Peyer's patch (tissue), 4 donors: Measurements from ENCODE around the gene RAPGEF3. TPM values are rescaled to one million over a fixed set of nuclear protein-coding genes. Genes with fewer than 3 reads are reported as not detected.

ENCODE experiments used
- DNase-seq, 3 donors: peaks; one replicate each; pipeline ENCODE4 v3.0.0-alpha.2; 2017 to 2019
- H3K27ac ChIP-seq, 4 donors: fragments of 200-600 bp; sonication (generic); one replicate each; pipeline ENCODE4 v1.5.1; 2016 to 2019
- H3K27me3 ChIP-seq, 2 donors: fragments of 200-600 bp; sonication (generic); one replicate each; pipeline ENCODE4 v1.5.1; 2019
- H3K36me3 ChIP-seq, 3 donors: fragments of 200-600 bp; sonication (generic); one replicate each; pipeline ENCODE4 v1.5.1; 2016 to 2019
- H3K4me1 ChIP-seq, 4 donors: fragments of 200-600 bp; sonication (generic); one replicate each; pipeline ENCODE4 v1.5.1; 2016 to 2019
- H3K4me3 ChIP-seq, 4 donors: fragments of 200-600 bp; sonication (generic); 1 replicate in 3 of 4; 2 replicates in 1 of 4; pipeline ENCODE4 v1.5.1; 2016 to 2019; ENCODE audit warnings: mild to moderate bottlenecking in 1 of 4
- H3K9me3 ChIP-seq, 4 donors: fragments of 200-600 bp; sonication (generic); one replicate each; pipeline ENCODE4 v1.5.1; 2016 to 2019; ENCODE audit warnings: mild to moderate bottlenecking in 1 of 4
- POLR2A ChIP-seq, 2 donors: fragments of 450-650 bp; IDR thresholded peaks; one replicate each; pipeline ENCODE4 v1.5.1; 2017; ENCODE audit warnings: antibody characterized with exemption in 2 of 2, mild to moderate bottlenecking in 2 of 2, moderate library complexity in 2 of 2
- total RNA-seq, 4 donors: library from RNA; depleted of rRNA; stranded (reverse); fragments of >200 nt; gene quantifications; one replicate each; pipeline ENCODE4 v1.1.0, GENCODE V29; 2016
- TF ChIP-seq, protein P1 (sequence below), 6 experiments: fragments of 450-650 bp in 4 of 6; fragments of 200-600 bp in 2 of 6; sonication (generic) in 1 of 6; IDR thresholded peaks; one replicate each; pipeline ENCODE4 v1.5.1; 2017 to 2019; ENCODE audit warnings: antibody characterized with exemption in 6 of 6, mild to moderate bottlenecking in 3 of 6, moderate library complexity in 1 of 6

Gene RAPGEF3
- total RNA-seq, 4 donors from 2014 or later = 4.9 to 33.0 (median 16.9) TPM

DNA sequence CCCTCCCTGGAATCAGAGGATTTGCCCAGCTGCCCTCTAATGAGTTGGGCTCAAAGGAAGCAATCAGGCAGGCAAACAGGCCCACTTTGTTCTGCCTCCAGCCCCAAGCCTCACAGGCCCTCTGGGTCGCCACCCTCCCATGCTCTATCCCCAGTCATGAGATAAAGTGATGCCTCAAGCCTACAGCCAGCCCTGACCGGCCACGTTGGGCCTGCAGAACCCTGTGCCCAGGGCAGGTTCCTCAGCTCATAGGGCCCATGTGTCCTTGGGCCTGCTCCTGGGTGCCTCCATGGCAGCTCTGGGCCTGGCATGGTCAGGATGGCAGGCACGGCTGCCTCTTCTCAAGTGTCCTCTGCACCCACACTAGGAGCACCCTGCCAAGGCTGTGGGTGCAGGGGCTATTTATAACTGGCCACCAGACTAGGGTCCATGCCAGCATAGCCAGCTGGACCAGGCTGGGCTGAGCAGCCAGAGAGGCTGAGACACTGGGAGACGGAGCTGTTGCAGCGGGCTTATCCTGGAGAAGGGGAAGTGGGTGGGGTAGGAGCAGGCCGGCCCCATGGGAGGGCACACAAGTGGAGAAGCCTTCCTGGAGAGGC, 40.8 kb upstream of the RAPGEF3 start:
- Histone ChIP-seq H3K27ac (peak overlapping the region in 1 of 4 donors; percentile 10), H3K36me3 (peaks cover 0 to 32% (median 0%) of the 10 kb centered on the region in 3 donors), H3K9me3 (no peaks in the 10 kb centered on the region), H3K27me3 (no peaks in the 10 kb centered on the region), H3K4me3 (no peak overlapping the region), H3K4me1 (peaks cover 0 to 58% (median 16%) of the 10 kb centered on the region in 4 donors)
- TF ChIP-seq POLR2A (IDR thresholded peaks at IDR 0.05) = no peak
- TF ChIP-seq, protein P1, sequence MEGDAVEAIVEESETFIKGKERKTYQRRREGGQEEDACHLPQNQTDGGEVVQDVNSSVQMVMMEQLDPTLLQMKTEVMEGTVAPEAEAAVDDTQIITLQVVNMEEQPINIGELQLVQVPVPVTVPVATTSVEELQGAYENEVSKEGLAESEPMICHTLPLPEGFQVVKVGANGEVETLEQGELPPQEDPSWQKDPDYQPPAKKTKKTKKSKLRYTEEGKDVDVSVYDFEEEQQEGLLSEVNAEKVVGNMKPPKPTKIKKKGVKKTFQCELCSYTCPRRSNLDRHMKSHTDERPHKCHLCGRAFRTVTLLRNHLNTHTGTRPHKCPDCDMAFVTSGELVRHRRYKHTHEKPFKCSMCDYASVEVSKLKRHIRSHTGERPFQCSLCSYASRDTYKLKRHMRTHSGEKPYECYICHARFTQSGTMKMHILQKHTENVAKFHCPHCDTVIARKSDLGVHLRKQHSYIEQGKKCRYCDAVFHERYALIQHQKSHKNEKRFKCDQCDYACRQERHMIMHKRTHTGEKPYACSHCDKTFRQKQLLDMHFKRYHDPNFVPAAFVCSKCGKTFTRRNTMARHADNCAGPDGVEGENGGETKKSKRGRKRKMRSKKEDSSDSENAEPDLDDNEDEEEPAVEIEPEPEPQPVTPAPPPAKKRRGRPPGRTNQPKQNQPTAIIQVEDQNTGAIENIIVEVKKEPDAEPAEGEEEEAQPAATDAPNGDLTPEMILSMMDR (IDR thresholded peaks at IDR 0.05) = no peak
- DNase-seq = no peak

DNA sequence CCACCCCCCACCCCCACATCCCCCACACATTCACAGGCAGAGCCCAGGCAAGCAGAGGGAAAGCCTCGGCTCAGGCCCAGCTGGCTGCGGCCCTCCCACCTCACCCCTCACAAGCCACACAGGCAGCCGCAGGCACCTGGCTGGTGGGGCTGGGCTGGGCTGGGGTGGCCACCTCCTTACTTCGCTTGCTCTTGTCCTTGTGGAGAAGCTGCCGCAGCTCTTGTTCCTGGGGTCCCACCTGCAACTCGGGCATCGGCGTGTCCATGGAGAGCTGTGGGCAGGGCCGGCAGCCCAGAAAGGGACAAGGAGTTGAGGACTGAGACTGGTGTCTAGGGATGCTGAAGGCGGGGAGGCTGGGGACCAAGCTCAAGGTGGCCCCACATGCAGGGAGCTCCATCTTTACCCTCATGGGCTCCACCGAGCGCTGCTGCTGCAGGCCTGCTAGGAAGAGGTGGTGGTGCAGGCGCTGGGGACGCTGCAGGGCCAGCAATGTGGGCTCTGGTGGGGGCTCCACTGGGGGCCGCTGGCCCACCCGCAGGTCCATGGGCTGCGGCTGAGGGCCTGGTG, 39.8 kb upstream of the RAPGEF3 start:
- no peak for TF ChIP-seq POLR2A (IDR thresholded peaks at IDR 0.05)
- TF ChIP-seq, protein P1 (IDR thresholded peaks at IDR 0.05) = no peak
- Histone ChIP-seq H3K27me3 (no peaks in the 10 kb centered on the region), H3K9me3 (no peaks in the 10 kb centered on the region), H3K4me1 (peaks cover 0 to 48% (median 15%) of the 10 kb centered on the region in 4 donors), H3K4me3 (no peak overlapping the region), H3K27ac (no peak overlapping the region), H3K36me3 (peaks cover 0 to 42% (median 0%) of the 10 kb centered on the region in 3 donors)
- DNase-seq = no peak

DNA sequence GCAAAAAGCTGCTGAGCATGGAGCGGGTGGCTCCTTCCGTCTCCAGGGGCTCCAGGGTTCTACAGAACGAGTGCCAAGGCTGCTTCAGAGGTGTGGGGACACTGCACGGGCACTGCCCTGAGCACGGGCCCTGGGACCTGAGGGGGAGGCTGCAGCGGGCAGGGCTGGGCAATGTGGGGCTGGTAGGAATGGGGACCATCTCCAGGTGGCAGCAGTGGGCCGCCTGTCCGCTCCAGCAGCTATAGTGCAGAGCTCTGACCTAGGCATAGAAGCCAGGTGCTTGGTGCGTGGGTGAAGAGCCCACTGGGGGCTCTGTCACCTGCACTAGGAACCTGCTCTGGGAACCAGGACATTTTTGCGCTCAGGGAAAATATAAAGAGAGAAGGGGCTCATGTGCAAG, 38.8 kb upstream of the RAPGEF3 start:
- TF ChIP-seq, protein P1 (IDR thresholded peaks at IDR 0.05) = peak; percentile 8 to 49 (median 36)
- TF ChIP-seq POLR2A (IDR thresholded peaks at IDR 0.05) = no peak
- Histone ChIP-seq H3K36me3 (peaks cover 0 to 51% (median 0%) of the 10 kb centered on the region in 3 donors), H3K4me3 (no peak overlapping the region), H3K27ac (no peak overlapping the region), H3K4me1 (peaks cover 0 to 38% (median 5%) of the 10 kb centered on the region in 4 donors), H3K9me3 (no peaks in the 10 kb centered on the region), H3K27me3 (no peaks in the 10 kb centered on the region)
- peak in 2 of 3 donors; percentile 53 to 68 for DNase-seq

DNA sequence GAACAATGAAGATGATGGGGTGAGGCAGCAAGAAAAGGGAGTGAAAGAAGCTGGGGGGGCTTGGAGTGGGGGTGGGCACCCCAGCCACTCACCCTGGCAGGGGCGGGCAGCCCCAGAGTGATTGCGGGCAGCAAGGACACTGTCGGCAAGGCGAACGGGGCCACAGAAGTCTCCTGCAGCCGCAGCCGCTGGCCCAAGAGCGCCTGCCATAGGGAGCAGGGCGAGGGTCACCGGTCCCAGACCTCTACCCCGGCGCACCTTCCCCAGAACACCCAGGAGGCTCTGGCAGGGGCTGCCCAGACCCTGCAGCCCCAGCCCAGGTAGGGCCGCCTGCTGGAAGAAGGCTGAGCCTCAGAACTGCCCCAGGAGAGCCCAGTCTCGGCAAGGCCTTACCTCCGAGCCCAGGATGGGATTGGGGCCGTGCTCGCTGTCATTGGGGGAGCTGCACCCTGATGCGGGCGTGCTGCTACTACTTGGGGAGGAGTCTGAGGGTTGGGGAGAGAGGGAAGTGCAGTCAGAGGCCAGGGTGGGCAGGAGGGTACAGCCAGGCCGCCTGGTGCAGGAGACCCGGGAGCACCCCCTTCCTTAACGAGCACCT, 37.2 kb upstream of the RAPGEF3 start:
- DNase-seq = no peak
- Histone ChIP-seq H3K4me1 (peaks cover 0 to 23% (median 0%) of the 10 kb centered on the region in 4 donors), H3K4me3 (no peak overlapping the region), H3K27ac (no peak overlapping the region), H3K36me3 (peaks cover 0 to 64% (median 0%) of the 10 kb centered on the region in 3 donors), H3K9me3 (no peaks in the 10 kb centered on the region), H3K27me3 (no peaks in the 10 kb centered on the region)
- TF ChIP-seq POLR2A (IDR thresholded peaks at IDR 0.05) = no peak
- TF ChIP-seq, protein P1 (IDR thresholded peaks at IDR 0.05) = no peak

DNA sequence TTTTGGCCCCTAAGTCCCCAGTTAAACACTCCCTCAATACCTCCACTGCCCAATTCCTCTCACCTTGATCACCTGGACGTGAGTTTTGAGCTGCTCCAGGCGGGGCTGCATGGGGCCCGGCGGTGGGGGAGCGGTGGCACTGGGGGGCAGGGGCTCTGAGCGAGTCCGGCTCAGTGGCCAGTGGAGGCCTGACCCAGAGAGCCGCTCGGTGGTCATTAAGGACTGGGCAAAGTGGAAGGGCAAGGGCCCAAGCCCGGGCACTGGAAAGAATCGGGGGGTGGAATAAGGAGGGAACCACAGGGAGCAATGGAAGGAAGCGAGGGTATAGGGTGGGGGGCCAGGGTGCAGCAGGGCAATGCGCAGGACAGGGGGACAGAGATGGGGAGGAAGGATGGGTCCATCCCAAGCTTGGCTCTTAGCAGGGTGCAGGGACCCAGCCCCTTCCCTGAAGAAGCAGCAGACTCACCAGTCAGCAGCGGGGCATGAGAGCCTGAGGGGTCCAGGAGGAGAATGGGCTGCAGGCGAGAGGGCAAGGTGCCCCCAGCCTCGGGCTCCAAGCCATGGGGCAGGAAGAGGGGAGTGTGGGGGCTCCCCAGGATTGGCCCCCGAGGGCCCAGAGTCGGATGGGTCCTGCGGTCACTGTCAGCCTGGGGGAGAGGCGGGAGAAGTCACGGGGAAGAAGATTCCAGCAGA, 36.6 kb upstream of the RAPGEF3 start:
- peaks cover 0 to 71% (median 0%) of the 10 kb centered on the region in 3 donors for H3K36me3 ChIP-seq

More for the DNA sequence above, 36.6 kb upstream of the RAPGEF3 start:
- TF ChIP-seq, protein P1 (IDR thresholded peaks at IDR 0.05) = no peak
- no peak for TF ChIP-seq POLR2A (IDR thresholded peaks at IDR 0.05)
- H3K4me3 ChIP-seq = no peak overlapping the region
- H3K27me3 ChIP-seq = no peaks in the 10 kb centered on the region
- H3K9me3 ChIP-seq = no peaks in the 10 kb centered on the region
- H3K4me1 ChIP-seq = peaks cover 0 to 17% (median 0%) of the 10 kb centered on the region in 4 donors
- DNase-seq = no peak
- H3K27ac ChIP-seq = no peak overlapping the region
